Vagina (tissue), 2 donors: ENCODE data around the gene NFASC. TPM values are rescaled to one million over a fixed set of nuclear protein-coding genes. Genes with fewer than 3 reads are reported as not detected.
A peak's percentile ranks its signal among the peaks of the same experiment; 100 is the strongest.

Experiments
- DNase-seq, 2 donors: peaks; one replicate each; pipeline ENCODE4 v3.0.0-alpha.2; 2017; ENCODE audit errors: extremely low spot score in 2 of 2
- H3K27ac ChIP-seq: fragments of 200-600 bp; sonication (generic); one replicate; pipeline ENCODE4 v1.5.1; 2019
- H3K27me3 ChIP-seq: fragments of 200-600 bp; sonication (generic); one replicate; pipeline ENCODE4 v1.5.1; 2019
- H3K36me3 ChIP-seq, 2 donors: fragments of 200-600 bp; sonication (generic); one replicate each; pipeline ENCODE4 v1.5.1; 2017 to 2019
- H3K4me1 ChIP-seq: fragments of 200-600 bp; sonication (generic); one replicate; pipeline ENCODE4 v1.5.1; 2019
- H3K4me3 ChIP-seq, 2 donors: fragments of 200-600 bp; sonication (generic); 1 replicate in 1 of 2; 2 replicates in 1 of 2; pipeline ENCODE4 v1.5.1; 2016 to 2019
- H3K9me3 ChIP-seq: fragments of 200-600 bp; sonication (generic); one replicate; pipeline ENCODE4 v1.5.1; 2019
- CTCF ChIP-seq, 3 experiments: fragments of 450-650 bp in 2 of 3; fragments of 200-600 bp in 1 of 3; sonication (generic) in 1 of 3; IDR thresholded peaks; one replicate each; pipeline ENCODE4 v1.5.1; 2017 to 2019; ENCODE audit warnings: antibody characterized with exemption in 3 of 3, mild to moderate bottlenecking in 2 of 3, moderate library complexity in 2 of 3
- POLR2A ChIP-seq, 2 donors: fragments of 450-650 bp; IDR thresholded peaks; one replicate each; pipeline ENCODE4 v1.6.1; 2017; ENCODE audit warnings: antibody characterized with exemption in 2 of 2, mild to moderate bottlenecking in 2 of 2, moderate library complexity in 2 of 2
- POLR2AphosphoS5 ChIP-seq, 2 donors: sonication (generic); formaldehyde crosslinking; IDR thresholded peaks; one replicate each; pipeline ENCODE4 v1.9.0; 2017; ENCODE audit warnings: antibody characterized with exemption in 2 of 2, mild to moderate bottlenecking in 2 of 2, low read depth in 1 of 2; ENCODE audit not compliant: insufficient read depth in 1 of 2
- intact Hi-C: fragments of 100-400 bp; cut with DNase I; formaldehyde crosslinking; loops from one replicate; pipeline ENCODE4 v1.15.1; 2023
- total RNA-seq: library from RNA; depleted of rRNA; stranded (reverse); fragments of >200 nt; gene quantifications from one replicate; pipeline ENCODE4 v1.2.3, GENCODE V29; 2016

Gene NFASC
- total RNA-seq, 1 donor from 2014 or later: 23.3 TPM

DNA sequence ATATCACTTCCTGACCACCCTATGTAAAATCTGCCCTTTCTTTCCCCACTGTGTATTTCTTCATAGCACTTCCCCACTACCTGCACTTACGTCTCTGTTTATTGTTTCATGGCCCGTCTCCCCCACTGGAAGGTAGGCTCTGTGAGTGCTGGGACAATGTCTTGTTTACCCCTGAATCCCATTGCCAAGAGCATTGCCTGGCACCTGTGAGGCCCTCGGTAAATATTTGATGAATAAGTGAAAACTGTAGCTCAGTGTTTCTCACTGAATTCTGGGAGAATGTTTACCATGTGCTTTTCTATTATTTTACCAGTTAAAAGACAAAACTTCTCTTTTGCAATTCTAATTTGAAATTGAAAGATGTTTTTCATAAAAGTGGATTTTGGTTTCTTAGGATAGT lies 11.8 kb downstream of the NFASC start:
- Histone ChIP-seq H3K27me3 (no peaks in the 10 kb centered on the region), H3K27ac (peak overlapping the region; percentile 16), H3K4me3 (no peak overlapping the region), H3K36me3 (no peaks in the 10 kb centered on the region), H3K4me1 (peaks cover 59% of the 10 kb centered on the region), H3K9me3 (no peaks in the 10 kb centered on the region)
- no peak for DNase-seq
- no peak for TF ChIP-seq CTCF (IDR thresholded peaks at IDR 0.05)
- no peak for TF ChIP-seq POLR2A (IDR thresholded peaks at IDR 0.05)
- no peak for TF ChIP-seq POLR2AphosphoS5 (IDR thresholded peaks at IDR 0.05; ENCODE audit: insufficient read depth in 1 of 2, low read depth in 1 of 2)
- intact Hi-C loops: no loop called here

DNA sequence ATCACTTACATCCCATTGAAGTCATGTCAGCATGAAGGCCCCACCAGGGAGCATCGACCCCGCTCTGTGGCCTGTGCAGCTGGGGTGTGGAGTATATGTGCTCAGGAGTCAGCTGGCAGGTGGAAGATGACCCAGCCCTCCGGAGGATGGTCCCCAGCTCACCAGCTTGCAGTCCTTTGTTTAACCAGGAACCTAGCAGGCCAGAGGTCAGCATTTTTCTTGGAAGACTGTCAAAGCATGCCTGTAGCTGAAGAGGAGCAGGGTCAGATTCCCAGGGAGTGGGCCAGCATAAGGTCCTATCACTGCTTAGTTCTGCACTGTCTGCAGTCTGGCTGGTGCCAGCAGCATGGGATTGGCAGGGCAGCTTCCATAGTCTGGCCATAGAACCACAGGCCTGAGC lies 12.7 kb downstream of the NFASC start:
- intact Hi-C loops: no loop called here
- no peaks in the 10 kb centered on the region for H3K9me3 ChIP-seq
- TF ChIP-seq POLR2A (IDR thresholded peaks at IDR 0.05) (no peak), POLR2AphosphoS5 (IDR thresholded peaks at IDR 0.05; ENCODE audit: insufficient read depth in 1 of 2, low read depth in 1 of 2) (no peak), CTCF (IDR thresholded peaks at IDR 0.05) (no peak)
- H3K27ac ChIP-seq: no peak overlapping the region
- no peak for DNase-seq
- H3K27me3 ChIP-seq: no peaks in the 10 kb centered on the region
- H3K4me1 ChIP-seq: peaks cover 56% of the 10 kb centered on the region
- no peaks in the 10 kb centered on the region for H3K36me3 ChIP-seq
- H3K4me3 ChIP-seq: no peak overlapping the region

- Histone ChIP-seq H3K4me1 (peaks cover 49% of the 10 kb centered on the region), H3K36me3 (no peaks in the 10 kb centered on the region), H3K27ac (peak overlapping the region; percentile 50), H3K27me3 (no peaks in the 10 kb centered on the region), H3K4me3 (peak overlapping the region in 1 of 2 donors; percentile 3), H3K9me3 (no peaks in the 10 kb centered on the region)
- intact Hi-C loops: loop anchor here (5.0 kb wide), 1 partner anchor 63 kb away; no protein-coding TSS in a partner anchor
- DNase-seq: no peak
- TF ChIP-seq POLR2A (IDR thresholded peaks at IDR 0.05): no peak
- no peak for TF ChIP-seq POLR2AphosphoS5 (IDR thresholded peaks at IDR 0.05; ENCODE audit: insufficient read depth in 1 of 2, low read depth in 1 of 2)
- TF ChIP-seq CTCF (IDR thresholded peaks at IDR 0.05): no peak
Measured at GRCh38 chr1:204885288-204885711, 14.6 kb downstream of the NFASC start.

DNA sequence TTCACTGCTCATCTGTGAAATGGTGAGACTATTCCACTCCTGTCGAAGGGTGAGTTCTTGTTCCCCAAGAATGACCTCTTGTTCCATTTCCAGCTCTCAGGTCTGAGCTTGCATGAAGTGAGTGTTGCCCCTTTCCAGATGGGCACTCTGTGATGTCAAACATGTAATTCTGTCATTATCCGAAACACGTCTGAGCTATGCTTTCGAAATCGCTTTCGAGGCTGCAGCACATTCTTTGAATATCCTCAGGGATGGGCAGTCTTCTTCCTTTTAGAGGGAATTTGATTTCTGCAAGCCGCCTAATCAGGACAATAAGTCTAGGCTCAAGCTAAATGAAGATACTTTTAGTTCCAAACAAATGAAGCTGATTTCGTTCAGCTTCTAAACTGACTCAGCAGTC lies 15.1 kb downstream of the NFASC start:
- Histone ChIP-seq H3K27me3 (no peaks in the 10 kb centered on the region), H3K4me1 (peaks cover 45% of the 10 kb centered on the region), H3K4me3 (peak overlapping the region in 1 of 2 donors; percentile 3), H3K9me3 (no peaks in the 10 kb centered on the region), H3K36me3 (no peaks in the 10 kb centered on the region), H3K27ac (peak overlapping the region; percentile 50)
- peak in 1 of 2 donors; percentile 18 for TF ChIP-seq POLR2AphosphoS5 (IDR thresholded peaks at IDR 0.05; ENCODE audit: insufficient read depth in 1 of 2, low read depth in 1 of 2)
- no peak for TF ChIP-seq CTCF (IDR thresholded peaks at IDR 0.05)
- intact Hi-C loops: loop anchor here (5.0 kb wide), 1 partner anchor 63 kb away; no protein-coding TSS in a partner anchor
- DNase-seq: no peak

DNA sequence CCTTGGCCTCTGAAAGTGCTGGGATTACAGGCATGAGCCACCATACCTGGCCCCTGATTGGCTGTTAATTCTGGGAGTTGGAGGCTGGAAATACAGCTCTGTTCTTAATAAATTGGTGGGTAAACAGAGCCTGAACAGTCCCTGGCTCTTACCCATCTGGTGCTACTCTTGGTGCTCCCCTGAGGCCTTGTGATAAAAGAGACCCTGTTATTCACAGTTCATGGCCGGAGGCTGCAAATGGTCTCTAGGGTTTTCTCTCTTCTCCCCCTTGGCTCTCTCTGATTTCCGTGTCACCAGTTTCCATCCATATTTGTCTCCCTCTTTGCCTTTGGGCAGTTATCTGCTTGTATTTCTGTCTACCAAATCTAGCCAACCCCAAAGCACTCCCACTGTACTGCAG lies 17.2 kb downstream of the NFASC start:
- Histone ChIP-seq H3K36me3 (no peaks in the 10 kb centered on the region), H3K4me3 (no peak overlapping the region), H3K27me3 (no peaks in the 10 kb centered on the region), H3K27ac (peak overlapping the region; percentile 30), H3K4me1 (peaks cover 41% of the 10 kb centered on the region), H3K9me3 (no peaks in the 10 kb centered on the region)
- TF ChIP-seq POLR2A (IDR thresholded peaks at IDR 0.05) (no peak), POLR2AphosphoS5 (IDR thresholded peaks at IDR 0.05; ENCODE audit: insufficient read depth in 1 of 2, low read depth in 1 of 2) (no peak), CTCF (IDR thresholded peaks at IDR 0.05) (no peak)
- DNase-seq: no peak
- intact Hi-C loops: loop anchor here (5.0 kb wide), 1 partner anchor 66 kb away; no protein-coding TSS in a partner anchor
